Suppressor macrophage treated with lipopolysaccharide for 4 hours (primary cell): Measurements from ENCODE around the gene POTEB2.
"Not testable (repeated sequence)": the region's sequence is repeated elsewhere in the genome, so short reads cannot be mapped to it uniquely, and the experiment has no call there.

ENCODE experiments used
- DNase-seq: peaks from one replicate; pipeline ENCODE4 v3.0.0-alpha.2; 2020

POTEB2 gene

GRCh38 chr15:20866214-20866613 lies at the start of gene POTEB2:
TSS of gene POTEB2 (minus strand) at chr15:20866314. CDS start at chr15:20866281, 33 bp downstream.
- not testable (repeated sequence) for DNase-seq

GRCh38 chr15:20879916-20880315 lies 13.8 kb upstream of the POTEB2 start:
- not testable (repeated sequence) for DNase-seq

DNA sequence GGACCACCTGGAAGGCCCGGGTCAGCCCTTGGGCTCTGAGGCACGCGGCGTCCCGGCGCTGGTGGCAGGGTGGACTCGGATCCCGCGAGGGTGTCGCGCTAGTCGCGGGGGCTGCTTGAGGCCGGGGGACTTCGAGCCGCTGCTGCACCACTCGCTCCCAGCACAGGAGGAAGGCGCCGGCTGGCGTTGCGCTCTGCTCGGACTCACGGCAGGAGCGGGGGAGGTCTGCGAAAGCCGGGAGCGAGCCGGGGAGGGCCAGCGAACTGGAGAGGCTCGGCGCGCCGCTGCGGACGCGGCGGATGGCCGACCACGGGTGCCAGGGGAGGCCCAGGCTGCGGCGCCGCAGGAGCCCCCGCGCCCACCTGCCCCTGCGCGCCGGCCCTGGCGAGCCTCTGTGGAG lies 12.3 kb upstream of the POTEB2 start:
- not testable (repeated sequence) for DNase-seq

GRCh38 chr15:20877819-20878218 lies 11.7 kb upstream of the POTEB2 start:
- not testable (repeated sequence) for DNase-seq
